HUES6 (cell line): ENCODE results near the gene SUSD2.

ENCODE experiments used
- H3K27ac ChIP-seq: 2 replicates; pipeline ENCODE4 v1.7.0; 2013; ENCODE audit warnings: low read depth, mild to moderate bottlenecking, low read length, inconsistent platforms
- H3K27me3 ChIP-seq: 2 replicates; pipeline ENCODE4 v1.6.1; 2013; ENCODE audit warnings: low read length; ENCODE audit not compliant: control insufficient read depth, insufficient read depth
- H3K36me3 ChIP-seq: 2 replicates; pipeline ENCODE4 v1.6.1; 2013; ENCODE audit warnings: low read length; ENCODE audit not compliant: control insufficient read depth, insufficient read depth
- H3K4me1 ChIP-seq: 2 replicates; pipeline ENCODE4 v1.6.1; 2013; ENCODE audit warnings: low read length; ENCODE audit not compliant: control insufficient read depth, insufficient read depth
- H3K4me3 ChIP-seq: 2 replicates; pipeline ENCODE4 v1.5.1; 2013; ENCODE audit warnings: low read depth, low read length
- H3K9ac ChIP-seq: one replicate; pipeline ENCODE4 v1.6.1; 2013; ENCODE audit warnings: mild to moderate bottlenecking, low read length
- H3K9me3 ChIP-seq: 2 replicates; pipeline ENCODE4 v1.6.1; 2013; ENCODE audit warnings: low read depth, low read length; ENCODE audit not compliant: control insufficient read depth, insufficient read depth

SUSD2 gene

GRCh38 chr22:24144056-24144777 is 37.1 kb upstream of the SUSD2 start:
- Histone ChIP-seq H3K4me1 (peaks cover 16% of the 10 kb centered on the region), H3K36me3 (peaks cover 10% of the 10 kb centered on the region), H3K27me3 (no peaks in the 10 kb centered on the region), H3K9me3 (no peaks in the 10 kb centered on the region), H3K9ac (no peak overlapping the region), H3K4me3 (no peak overlapping the region), H3K27ac (no peak overlapping the region)

GRCh38 chr22:24144778-24145085 is 36.6 kb upstream of the SUSD2 start:
- Histone ChIP-seq H3K4me1 (peaks cover 16% of the 10 kb centered on the region), H3K36me3 (peaks cover 6% of the 10 kb centered on the region), H3K27ac (no peak overlapping the region), H3K9me3 (no peaks in the 10 kb centered on the region), H3K9ac (no peak overlapping the region), H3K27me3 (no peaks in the 10 kb centered on the region), H3K4me3 (no peak overlapping the region)

GRCh38 chr22:24145446-24146193 is 35.7 kb upstream of the SUSD2 start:
- H3K36me3 ChIP-seq, result peaks cover 5% of the 10 kb centered on the region; the same call in 1 of the 2 replicates
- H3K9me3 ChIP-seq, result no peaks in the 10 kb centered on the region
- no peaks in the 10 kb centered on the region for H3K27me3 ChIP-seq
- H3K4me1 ChIP-seq, result peaks cover 16% of the 10 kb centered on the region
- no peak overlapping the region for H3K27ac ChIP-seq
- no peak overlapping the region for H3K4me3 ChIP-seq
- no peak overlapping the region for H3K9ac ChIP-seq

- H3K4me1 ChIP-seq, result peaks cover 16% of the 10 kb centered on the region
Observed at GRCh38 chr22:24146194-24146616, 35.1 kb upstream of the SUSD2 start.

GRCh38 chr22:24146791-24147353 is 34.4 kb upstream of the SUSD2 start:
- no peaks in the 10 kb centered on the region for H3K27me3 ChIP-seq
- H3K27ac ChIP-seq, result no peak overlapping the region
- no peak overlapping the region for H3K9ac ChIP-seq
- peaks cover 6% of the 10 kb centered on the region for H3K36me3 ChIP-seq
- peaks cover 16% of the 10 kb centered on the region for H3K4me1 ChIP-seq
- no peaks in the 10 kb centered on the region for H3K9me3 ChIP-seq
- H3K4me3 ChIP-seq, result no peak overlapping the region

More at GRCh38 chr22:24146194-24146616, 35.1 kb upstream of the SUSD2 start:
- no peak overlapping the region for H3K9ac ChIP-seq
- no peaks in the 10 kb centered on the region for H3K9me3 ChIP-seq
- no peak overlapping the region for H3K4me3 ChIP-seq
- H3K27me3 ChIP-seq, result no peaks in the 10 kb centered on the region
- H3K27ac ChIP-seq, result no peak overlapping the region
- H3K36me3 ChIP-seq, result peaks cover 5% of the 10 kb centered on the region; the same call in 1 of the 2 replicates

- H3K9me3 ChIP-seq, result no peaks in the 10 kb centered on the region
Observed at GRCh38 chr22:24147666-24148065, 33.6 kb upstream of the SUSD2 start.

GRCh38 chr22:24148266-24149197 is 32.8 kb upstream of the SUSD2 start:
- Histone ChIP-seq H3K36me3 (peaks cover 9% of the 10 kb centered on the region), H3K4me3 (no peak overlapping the region), H3K27ac (no peak overlapping the region), H3K4me1 (peaks cover 21% of the 10 kb centered on the region), H3K9me3 (no peaks in the 10 kb centered on the region), H3K27me3 (no peaks in the 10 kb centered on the region), H3K9ac (no peak overlapping the region)

More at GRCh38 chr22:24147666-24148065, 33.6 kb upstream of the SUSD2 start:
- H3K27me3 ChIP-seq, result no peaks in the 10 kb centered on the region
- no peak overlapping the region for H3K9ac ChIP-seq
- H3K4me3 ChIP-seq, result no peak overlapping the region
- H3K27ac ChIP-seq, result no peak overlapping the region
- peaks cover 9% of the 10 kb centered on the region for H3K36me3 ChIP-seq
- H3K4me1 ChIP-seq, result peaks cover 16% of the 10 kb centered on the region

GRCh38 chr22:24149198-24149590 is 32.1 kb upstream of the SUSD2 start:
- Histone ChIP-seq H3K27ac (no peak overlapping the region), H3K4me3 (no peak overlapping the region), H3K27me3 (no peaks in the 10 kb centered on the region), H3K9ac (no peak overlapping the region), H3K9me3 (no peaks in the 10 kb centered on the region), H3K36me3 (peaks cover 9% of the 10 kb centered on the region), H3K4me1 (peaks cover 22% of the 10 kb centered on the region)

- H3K36me3 ChIP-seq, result peaks cover 6% of the 10 kb centered on the region
- no peaks in the 10 kb centered on the region for H3K9me3 ChIP-seq
- peaks cover 8% of the 10 kb centered on the region for H3K27me3 ChIP-seq
- no peak overlapping the region for H3K27ac ChIP-seq
- peaks cover 24% of the 10 kb centered on the region for H3K4me1 ChIP-seq
- H3K9ac ChIP-seq, result no peak overlapping the region
- no peak overlapping the region for H3K4me3 ChIP-seq
Observed at GRCh38 chr22:24153353-24153752, 27.9 kb upstream of the SUSD2 start.

- H3K4me1 ChIP-seq, result peaks cover 24% of the 10 kb centered on the region
- H3K9me3 ChIP-seq, result no peaks in the 10 kb centered on the region
- peaks cover 5% of the 10 kb centered on the region for H3K36me3 ChIP-seq
- H3K4me3 ChIP-seq, result no peak overlapping the region
- peaks cover 8% of the 10 kb centered on the region for H3K27me3 ChIP-seq
- no peak overlapping the region for H3K9ac ChIP-seq
- no peak overlapping the region for H3K27ac ChIP-seq
Observed at GRCh38 chr22:24153959-24154358, 27.3 kb upstream of the SUSD2 start.
